ENCODE results near the gene CCL17. TPM values are rescaled to one million over a fixed set of nuclear protein-coding genes. Genes with fewer than 3 reads are reported as not detected.

The CCL17 gene
- total and polyA plus RNA-seq, 10 of the 15 experiments (the other 5 are each of a cell fraction or from before 2014, with no cell fraction given): 1.2 to 84.9 (median 34.2) TPM

GRCh38 chr16:57372372-57373116, 32.0 kb upstream of the CCL17 start, which contains the start of gene CX3CL1:
CX3CL1 (plus strand) TSS chr16:57372490; CDS start chr16:57372569, 79 bp downstream.
- ATAC-seq (peak; percentile 16), FAIRE-seq (no peak), DNase-seq (ENCODE audit: low read depth, low spot score) (no peak)
- H3K9ac ChIP-seq (ENCODE audit: control insufficient read depth, insufficient read depth, low read length): no peak within 1 kb of the TSS; the same call in 1 of the 2 replicates
- RAD21 ChIA-PET (ENCODE audit: unreplicated experiment): interaction anchor here (0.8 to 1.6 kb wide), 7 partner anchors 9 to 115 kb away, joined by 3 to 7 read pairs (median 4); no protein-coding TSS in a partner anchor
- H3K27me3 ChIP-seq (replicated peaks in 1 of 2; ENCODE audit: control insufficient read depth in 2 of 2, insufficient read depth in 2 of 2, low read length in 1 of 2): no peaks in the 10 kb centered on the region
- no peak within 1 kb of the TSS for H2AFZ ChIP-seq (ENCODE audit: control insufficient read depth, low read depth, low read length)
- no TSS peak for BruUV-seq (replicated peaks)
- WGBS (ENCODE audit: insufficient coverage, insufficient replicate concordance, low lambda C conversion rate, missing lambda C conversion rate): 81% methylated on average over 23 of the region's 23 CpGs
- peaks cover 14% of the 10 kb centered on the region for H3K4me1 ChIP-seq (ENCODE audit: control insufficient read depth, insufficient read depth, low read length)
- no peaks in the 10 kb centered on the region for H3K36me3 ChIP-seq (ENCODE audit: control insufficient read depth in 2 of 2, insufficient read depth in 2 of 2, low read length in 1 of 2)
- H3K27ac ChIP-seq (ENCODE audit: control insufficient read depth, insufficient read depth): no peak within 1 kb of the TSS
- in situ Hi-C loops (cut with MboI): no loop called here
- POLR2A ChIA-PET: interaction anchor here (0.6 to 3.5 kb wide), 8 partner anchors 9 to 70 kb away, joined by 3 to 18 read pairs (median 4); no protein-coding TSS in a partner anchor
- peak within 1 kb of the TSS; percentile 26 for H3K4me2 ChIP-seq (ENCODE audit: control insufficient read depth, insufficient read depth)
- intact Hi-C loops (cut with micrococcal nuclease; ENCODE audit: unreplicated experiment): no loop called here
- H3K4me3 ChIP-seq: no peak within 1 kb of the TSS
- H3K79me2 ChIP-seq (ENCODE audit: control insufficient read depth, insufficient read depth, low read length): no peaks in the 10 kb centered on the region
- no peaks in the 10 kb centered on the region for H3K9me3 ChIP-seq (replicated peaks; ENCODE audit: control insufficient read depth, insufficient read depth, low read length)
- TF ChIP-seq GATAD2B (conservative IDR thresholded peaks at IDR 0.05; ENCODE audit: low read depth): 0 out of 2 replicates have a peak, but pooled peaks have one; percentile 57
- no peak for TF ChIP-seq MAX (IDR thresholded peaks at IDR 0.05; ENCODE audit: low read depth, low read length)
- TF ChIP-seq IKZF1 (conservative IDR thresholded peaks at IDR 0.05): peak; percentile 53
- TF ChIP-seq, protein P1, sequence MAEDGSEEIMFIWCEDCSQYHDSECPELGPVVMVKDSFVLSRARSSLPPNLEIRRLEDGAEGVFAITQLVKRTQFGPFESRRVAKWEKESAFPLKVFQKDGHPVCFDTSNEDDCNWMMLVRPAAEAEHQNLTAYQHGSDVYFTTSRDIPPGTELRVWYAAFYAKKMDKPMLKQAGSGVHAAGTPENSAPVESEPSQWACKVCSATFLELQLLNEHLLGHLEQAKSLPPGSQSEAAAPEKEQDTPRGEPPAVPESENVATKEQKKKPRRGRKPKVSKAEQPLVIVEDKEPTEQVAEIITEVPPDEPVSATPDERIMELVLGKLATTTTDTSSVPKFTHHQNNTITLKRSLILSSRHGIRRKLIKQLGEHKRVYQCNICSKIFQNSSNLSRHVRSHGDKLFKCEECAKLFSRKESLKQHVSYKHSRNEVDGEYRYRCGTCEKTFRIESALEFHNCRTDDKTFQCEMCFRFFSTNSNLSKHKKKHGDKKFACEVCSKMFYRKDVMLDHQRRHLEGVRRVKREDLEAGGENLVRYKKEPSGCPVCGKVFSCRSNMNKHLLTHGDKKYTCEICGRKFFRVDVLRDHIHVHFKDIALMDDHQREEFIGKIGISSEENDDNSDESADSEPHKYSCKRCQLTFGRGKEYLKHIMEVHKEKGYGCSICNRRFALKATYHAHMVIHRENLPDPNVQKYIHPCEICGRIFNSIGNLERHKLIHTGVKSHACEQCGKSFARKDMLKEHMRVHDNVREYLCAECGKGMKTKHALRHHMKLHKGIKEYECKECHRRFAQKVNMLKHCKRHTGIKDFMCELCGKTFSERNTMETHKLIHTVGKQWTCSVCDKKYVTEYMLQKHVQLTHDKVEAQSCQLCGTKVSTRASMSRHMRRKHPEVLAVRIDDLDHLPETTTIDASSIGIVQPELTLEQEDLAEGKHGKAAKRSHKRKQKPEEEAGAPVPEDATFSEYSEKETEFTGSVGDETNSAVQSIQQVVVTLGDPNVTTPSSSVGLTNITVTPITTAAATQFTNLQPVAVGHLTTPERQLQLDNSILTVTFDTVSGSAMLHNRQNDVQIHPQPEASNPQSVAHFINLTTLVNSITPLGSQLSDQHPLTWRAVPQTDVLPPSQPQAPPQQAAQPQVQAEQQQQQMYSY (CRISPR knock-in tag; IDR thresholded peaks at IDR 0.05): no peak
- peak in 1 of 2 experiments; percentile 38; a peak in 2 of 4 replicates for TF ChIP-seq IKZF2 (IDR thresholded peaks at IDR 0.05)
- peak; percentile 49 for TF ChIP-seq SMAD1 (IDR thresholded peaks at IDR 0.05; ENCODE audit: low read depth, partially characterized antibody)
- TF ChIP-seq CHD2 (IDR thresholded peaks at IDR 0.05; ENCODE audit: borderline replicate concordance, low read depth, low read length): 0 out of 2 replicates have a peak, but pooled peaks have one; percentile 8
- no peak for TF ChIP-seq NFXL1 (IDR thresholded peaks at IDR 0.05; ENCODE audit: borderline replicate concordance)
- TF ChIP-seq, protein P2, sequence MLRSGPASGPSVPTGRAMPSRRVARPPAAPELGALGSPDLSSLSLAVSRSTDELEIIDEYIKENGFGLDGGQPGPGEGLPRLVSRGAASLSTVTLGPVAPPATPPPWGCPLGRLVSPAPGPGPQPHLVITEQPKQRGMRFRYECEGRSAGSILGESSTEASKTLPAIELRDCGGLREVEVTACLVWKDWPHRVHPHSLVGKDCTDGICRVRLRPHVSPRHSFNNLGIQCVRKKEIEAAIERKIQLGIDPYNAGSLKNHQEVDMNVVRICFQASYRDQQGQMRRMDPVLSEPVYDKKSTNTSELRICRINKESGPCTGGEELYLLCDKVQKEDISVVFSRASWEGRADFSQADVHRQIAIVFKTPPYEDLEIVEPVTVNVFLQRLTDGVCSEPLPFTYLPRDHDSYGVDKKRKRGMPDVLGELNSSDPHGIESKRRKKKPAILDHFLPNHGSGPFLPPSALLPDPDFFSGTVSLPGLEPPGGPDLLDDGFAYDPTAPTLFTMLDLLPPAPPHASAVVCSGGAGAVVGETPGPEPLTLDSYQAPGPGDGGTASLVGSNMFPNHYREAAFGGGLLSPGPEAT (IDR thresholded peaks at IDR 0.05; ENCODE audit: low read depth): 0 out of 2 replicates have a peak, but pooled peaks have one; percentile 5
- TF ChIP-seq, protein P3, sequence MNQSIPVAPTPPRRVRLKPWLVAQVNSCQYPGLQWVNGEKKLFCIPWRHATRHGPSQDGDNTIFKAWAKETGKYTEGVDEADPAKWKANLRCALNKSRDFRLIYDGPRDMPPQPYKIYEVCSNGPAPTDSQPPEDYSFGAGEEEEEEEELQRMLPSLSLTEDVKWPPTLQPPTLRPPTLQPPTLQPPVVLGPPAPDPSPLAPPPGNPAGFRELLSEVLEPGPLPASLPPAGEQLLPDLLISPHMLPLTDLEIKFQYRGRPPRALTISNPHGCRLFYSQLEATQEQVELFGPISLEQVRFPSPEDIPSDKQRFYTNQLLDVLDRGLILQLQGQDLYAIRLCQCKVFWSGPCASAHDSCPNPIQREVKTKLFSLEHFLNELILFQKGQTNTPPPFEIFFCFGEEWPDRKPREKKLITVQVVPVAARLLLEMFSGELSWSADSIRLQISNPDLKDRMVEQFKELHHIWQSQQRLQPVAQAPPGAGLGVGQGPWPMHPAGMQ (IDR thresholded peaks at IDR 0.05; ENCODE audit: borderline replicate concordance): no peak
- 0 out of 2 replicates have a peak, but pooled peaks have one; percentile 18 for TF ChIP-seq EED (IDR thresholded peaks at IDR 0.05; ENCODE audit: low read depth)
- TF ChIP-seq EP300 (IDR thresholded peaks at IDR 0.05; ENCODE audit: borderline replicate concordance in 1 of 2, control insufficient read depth in 1 of 2, low read depth in 2 of 2, low read length in 2 of 2): 0 out of 4 replicates have a peak, but pooled peaks of 1 of the 2 experiments have one; percentile 22
- CTCF ChIA-PET: interaction anchor here (0.6 to 3.0 kb wide), 7 partner anchors 9 to 73 kb away, joined by 3 to 12 read pairs (median 5); no protein-coding TSS in a partner anchor
- H4K20me1 ChIP-seq (ENCODE audit: control insufficient read depth, insufficient read depth): no peaks in the 10 kb centered on the region
- SMC1A ChIA-PET (ENCODE audit: uncharacterized antibody, unreplicated experiment): interaction anchor here (0.6 to 7.0 kb wide), 9 partner anchors 8 to 70 kb away, joined by 3 to 55 read pairs (median 4); no protein-coding TSS in a partner anchor
